Measurements from ENCODE around the gene NOC2L. TPM values are rescaled to one million over a fixed set of nuclear protein-coding genes. Genes with fewer than 3 reads are reported as not detected.

The NOC2L gene
- total RNA-seq, 3 donors from 2014 or later = 36.2 to 38.7 (median 38.2) TPM

- intact Hi-C loops (cut with DNase I; ENCODE audit: low total_unique reads) = no loop called here
- H3K9me3 ChIP-seq = no peaks in the 10 kb centered on the region
- H3K4me1 ChIP-seq = peaks cover 25 to 35% of the 10 kb centered on the region in 2 donors
- H3K4me3 ChIP-seq = peak overlapping the region in 2 of 3 donors; percentile 43 to 70
- H3K27ac ChIP-seq = no peak overlapping the region
- H3K27me3 ChIP-seq = peaks cover 18 to 73% of the 10 kb centered on the region in 2 donors
- H3K36me3 ChIP-seq = no peaks in the 10 kb centered on the region
- no peak for DNase-seq (ENCODE audit: low spot score in 2 of 2)
- TF ChIP-seq POLR2A (IDR thresholded peaks at IDR 0.05) (no peak), POLR2AphosphoS5 (IDR thresholded peaks at IDR 0.05) (no peak), CTCF (IDR thresholded peaks at IDR 0.05) (no peak)
These were observed 19.4 kb downstream of the NOC2L start for GRCh38 chr1:939511-940106.

- peaks cover 25 to 35% of the 10 kb centered on the region in 2 donors for H3K4me1 ChIP-seq
- no peak overlapping the region for H3K4me3 ChIP-seq
- no peak for TF ChIP-seq CTCF (IDR thresholded peaks at IDR 0.05)
- no peak for TF ChIP-seq POLR2AphosphoS5 (IDR thresholded peaks at IDR 0.05)
- no peak for TF ChIP-seq POLR2A (IDR thresholded peaks at IDR 0.05)
- no peak for DNase-seq (ENCODE audit: low spot score in 2 of 2)
- intact Hi-C loops (cut with DNase I; ENCODE audit: low total_unique reads) = no loop called here
- no peaks in the 10 kb centered on the region for H3K9me3 ChIP-seq
- no peak overlapping the region for H3K27ac ChIP-seq
- H3K36me3 ChIP-seq = no peaks in the 10 kb centered on the region
- H3K27me3 ChIP-seq = peaks cover 18 to 73% of the 10 kb centered on the region in 2 donors
These were observed 20.2 kb downstream of the NOC2L start for GRCh38 chr1:938711-939489.

DNA sequence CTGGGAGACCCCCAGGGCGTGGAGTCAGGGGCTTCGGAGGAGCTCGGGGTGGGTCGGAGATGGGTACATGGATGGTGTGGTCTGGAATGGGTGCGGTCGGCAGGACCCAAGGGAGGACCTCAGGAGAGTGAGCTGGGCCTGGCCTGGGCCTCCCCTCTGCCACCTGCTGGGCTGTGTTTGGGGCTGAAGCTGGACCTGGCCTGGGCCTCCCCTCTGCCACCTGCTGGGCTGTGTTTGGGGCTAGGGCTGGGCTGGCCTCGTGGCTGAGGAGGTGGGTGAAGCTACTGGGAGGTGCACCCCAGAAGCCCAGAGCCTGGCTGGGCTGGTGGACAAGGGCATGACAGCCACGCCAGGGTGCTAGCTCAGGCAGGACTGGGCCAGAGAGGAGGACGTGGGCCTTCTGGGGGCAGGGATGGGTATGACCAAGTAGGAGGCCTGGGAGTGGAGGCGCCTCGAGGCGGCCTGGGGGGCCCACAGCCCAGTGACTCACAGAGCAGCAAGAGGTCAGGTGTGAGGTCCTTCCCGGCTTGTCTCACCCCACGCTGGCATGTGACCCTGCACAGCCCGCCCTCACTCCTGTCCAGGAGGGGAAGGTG, 20.9 kb downstream of the NOC2L start:
- peaks cover 18 to 72% of the 10 kb centered on the region in 2 donors for H3K27me3 ChIP-seq
- TF ChIP-seq CTCF (IDR thresholded peaks at IDR 0.05) (peak; percentile 18 to 44 (median 43)), POLR2AphosphoS5 (IDR thresholded peaks at IDR 0.05) (no peak)
- H3K4me1 ChIP-seq = peaks cover 25 to 35% of the 10 kb centered on the region in 2 donors
- peak in 1 of 2 donors; percentile 70 for DNase-seq (ENCODE audit: low spot score in 2 of 2)
- no peak overlapping the region for H3K27ac ChIP-seq
- no peaks in the 10 kb centered on the region for H3K9me3 ChIP-seq
- intact Hi-C loops (cut with DNase I; ENCODE audit: low total_unique reads) = no loop called here
- no peak overlapping the region for H3K4me3 ChIP-seq
- no peaks in the 10 kb centered on the region for H3K36me3 ChIP-seq

DNA sequence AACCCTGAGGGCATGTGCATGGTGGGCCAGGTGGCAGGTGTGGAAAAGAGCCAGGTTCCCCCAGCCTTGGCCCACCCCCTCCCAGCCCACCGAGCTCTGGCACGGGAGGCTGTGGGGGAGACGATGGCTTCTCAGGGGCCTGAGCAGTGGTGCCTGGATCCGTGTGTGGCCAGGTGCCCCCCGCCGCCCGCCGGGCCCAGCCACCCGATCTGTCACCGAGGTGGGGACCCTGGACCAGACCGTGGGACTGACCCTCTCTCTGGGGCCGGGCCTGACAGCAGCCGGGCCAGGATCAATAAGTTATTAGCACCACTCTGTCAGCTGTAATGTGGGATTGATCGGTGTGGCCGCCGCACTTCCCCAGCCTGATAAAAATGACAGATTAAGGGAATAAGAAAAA, 21.5 kb downstream of the NOC2L start:
- intact Hi-C loops (cut with DNase I; ENCODE audit: low total_unique reads) = loop anchor here (1.0 kb wide), 1 partner anchor 63 kb away; the partner anchor contains the start of gene HES4
- Histone ChIP-seq H3K27ac (no peak overlapping the region), H3K9me3 (no peaks in the 10 kb centered on the region), H3K27me3 (peaks cover 14 to 65% of the 10 kb centered on the region in 2 donors), H3K36me3 (no peaks in the 10 kb centered on the region), H3K4me3 (no peak overlapping the region), H3K4me1 (peaks cover 21 to 30% of the 10 kb centered on the region in 2 donors)
- no peak for DNase-seq (ENCODE audit: low spot score in 2 of 2)
- TF ChIP-seq CTCF (IDR thresholded peaks at IDR 0.05) (no peak), POLR2A (IDR thresholded peaks at IDR 0.05) (no peak), POLR2AphosphoS5 (IDR thresholded peaks at IDR 0.05) (no peak)

Data from breast epithelium (tissue), 4 donors.